GM12873 (cell line): ENCODE data around the gene LUZP2.

Experiments
- TF ChIP-seq, protein P1 (sequence below): IDR thresholded peaks from 2 replicates; pipeline ENCODE4 v1.5.1; 2012; ENCODE audit warnings: low read depth, mild to moderate bottlenecking, moderate library complexity, low read length, control low read depth; ENCODE audit not compliant: insufficient read depth; ENCODE audit errors: missing control alignments

The LUZP2 gene

DNA sequence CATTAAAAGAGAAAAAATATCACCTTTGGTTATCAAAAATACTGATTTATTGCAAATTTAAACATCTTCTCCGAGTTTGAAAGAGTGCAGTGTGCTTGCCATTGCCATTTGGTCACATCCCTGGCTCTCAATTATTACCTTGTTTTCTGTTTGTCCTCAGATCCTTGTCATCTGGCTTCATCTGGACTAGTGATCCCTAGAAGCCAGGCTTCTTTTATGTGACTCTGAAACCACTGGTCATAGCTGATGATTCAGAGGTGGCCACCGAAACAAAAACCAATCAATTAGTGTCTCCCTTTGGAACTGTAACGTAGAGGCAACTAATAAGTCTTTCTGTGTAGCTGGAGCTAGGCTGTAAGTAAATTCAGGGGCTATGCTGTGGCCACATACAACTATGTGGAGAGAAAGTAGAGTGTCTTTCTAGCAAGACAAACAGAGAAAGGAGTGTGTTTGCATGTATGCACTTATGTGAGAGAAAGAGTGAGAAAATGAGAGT is 237.9 kb downstream of the LUZP2 start:
- TF ChIP-seq, protein P1, sequence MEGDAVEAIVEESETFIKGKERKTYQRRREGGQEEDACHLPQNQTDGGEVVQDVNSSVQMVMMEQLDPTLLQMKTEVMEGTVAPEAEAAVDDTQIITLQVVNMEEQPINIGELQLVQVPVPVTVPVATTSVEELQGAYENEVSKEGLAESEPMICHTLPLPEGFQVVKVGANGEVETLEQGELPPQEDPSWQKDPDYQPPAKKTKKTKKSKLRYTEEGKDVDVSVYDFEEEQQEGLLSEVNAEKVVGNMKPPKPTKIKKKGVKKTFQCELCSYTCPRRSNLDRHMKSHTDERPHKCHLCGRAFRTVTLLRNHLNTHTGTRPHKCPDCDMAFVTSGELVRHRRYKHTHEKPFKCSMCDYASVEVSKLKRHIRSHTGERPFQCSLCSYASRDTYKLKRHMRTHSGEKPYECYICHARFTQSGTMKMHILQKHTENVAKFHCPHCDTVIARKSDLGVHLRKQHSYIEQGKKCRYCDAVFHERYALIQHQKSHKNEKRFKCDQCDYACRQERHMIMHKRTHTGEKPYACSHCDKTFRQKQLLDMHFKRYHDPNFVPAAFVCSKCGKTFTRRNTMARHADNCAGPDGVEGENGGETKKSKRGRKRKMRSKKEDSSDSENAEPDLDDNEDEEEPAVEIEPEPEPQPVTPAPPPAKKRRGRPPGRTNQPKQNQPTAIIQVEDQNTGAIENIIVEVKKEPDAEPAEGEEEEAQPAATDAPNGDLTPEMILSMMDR, result no peak

DNA sequence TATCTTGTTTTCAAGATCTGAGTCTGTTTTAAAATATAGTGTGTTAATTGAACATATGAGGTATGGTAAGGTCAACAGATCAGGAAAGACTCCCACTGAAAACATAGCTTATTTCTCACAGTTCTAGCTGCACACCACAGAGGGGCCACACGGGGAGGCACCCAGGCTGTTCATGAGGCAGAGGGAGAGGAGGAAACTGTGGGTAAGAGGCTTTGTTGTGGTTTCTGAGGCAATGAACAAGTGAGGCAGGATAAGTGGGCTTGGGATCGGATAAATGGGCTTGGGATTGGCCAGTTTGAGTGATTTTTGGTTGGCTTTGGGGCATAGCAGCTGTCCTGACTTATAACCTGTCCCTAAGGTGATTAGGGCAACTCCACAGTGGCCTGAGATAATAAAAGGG is 242.1 kb downstream of the LUZP2 start:
- TF ChIP-seq, protein P1, result no peak

DNA sequence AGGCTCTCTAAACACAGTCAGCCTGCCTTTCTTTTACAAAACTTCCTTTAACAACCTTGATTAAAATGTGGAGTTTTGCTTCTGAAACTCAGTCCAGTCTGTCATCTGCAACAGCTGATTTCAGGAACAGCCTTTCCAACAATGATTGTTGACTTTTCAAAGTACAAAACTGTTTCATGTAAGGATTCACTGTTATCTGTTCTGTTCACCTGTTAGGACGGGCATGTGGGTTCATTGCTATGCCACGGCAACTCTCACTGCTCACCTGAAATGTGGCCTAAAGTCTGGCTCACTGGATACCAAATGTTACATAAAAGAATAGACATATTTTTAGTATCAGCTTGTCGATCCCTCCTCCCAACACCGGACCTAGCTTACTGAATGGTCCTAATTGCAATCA is 242.8 kb downstream of the LUZP2 start:
- TF ChIP-seq, protein P1, result no peak

DNA sequence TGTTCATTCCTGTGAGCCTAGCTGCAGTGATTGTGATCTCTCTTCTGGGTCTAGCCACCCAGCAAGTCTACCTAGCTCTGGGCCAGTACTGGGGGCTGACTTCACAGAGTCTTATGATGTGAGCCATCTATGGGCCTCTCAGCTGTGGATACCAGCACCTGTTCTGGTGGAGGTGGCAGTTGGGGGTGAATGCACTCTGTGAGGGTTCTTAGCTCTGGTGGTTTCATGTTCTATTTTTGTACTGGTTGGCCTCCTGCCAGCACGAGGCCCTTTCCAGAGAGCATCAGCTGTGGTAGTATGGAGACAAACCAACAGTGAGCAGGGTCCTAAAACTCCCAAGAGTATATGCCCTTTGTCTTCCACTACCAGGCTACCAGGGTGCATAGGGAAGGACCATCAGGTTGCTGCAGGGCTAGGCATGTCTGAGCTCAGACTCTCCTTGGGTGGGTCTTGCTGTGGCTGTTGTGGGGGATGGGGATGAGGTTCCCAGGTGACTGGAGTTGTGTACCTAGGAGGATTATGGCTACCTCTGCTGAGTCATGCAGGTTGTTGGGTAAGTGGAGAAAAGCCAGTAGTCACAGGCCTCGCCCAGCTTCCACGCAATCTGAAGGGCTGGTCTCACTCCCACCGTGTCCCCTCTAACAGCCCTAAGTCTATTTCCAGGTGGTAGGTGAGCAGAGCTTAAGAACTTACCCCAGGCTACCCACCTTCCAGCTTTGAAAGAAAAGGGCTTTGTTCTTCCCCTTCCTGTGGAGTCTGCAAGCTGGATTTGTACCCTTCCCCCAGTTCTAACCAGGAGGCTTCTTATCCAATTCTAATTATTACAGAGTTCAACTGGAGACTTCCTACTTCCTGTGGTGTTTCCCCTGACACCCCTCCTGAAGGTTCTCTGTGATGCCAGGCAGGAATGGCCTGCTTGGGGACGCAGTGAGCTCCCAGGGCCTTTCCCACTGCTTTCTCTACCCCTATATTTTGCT is 250.7 kb downstream of the LUZP2 start:
- TF ChIP-seq, protein P1, result no peak

DNA sequence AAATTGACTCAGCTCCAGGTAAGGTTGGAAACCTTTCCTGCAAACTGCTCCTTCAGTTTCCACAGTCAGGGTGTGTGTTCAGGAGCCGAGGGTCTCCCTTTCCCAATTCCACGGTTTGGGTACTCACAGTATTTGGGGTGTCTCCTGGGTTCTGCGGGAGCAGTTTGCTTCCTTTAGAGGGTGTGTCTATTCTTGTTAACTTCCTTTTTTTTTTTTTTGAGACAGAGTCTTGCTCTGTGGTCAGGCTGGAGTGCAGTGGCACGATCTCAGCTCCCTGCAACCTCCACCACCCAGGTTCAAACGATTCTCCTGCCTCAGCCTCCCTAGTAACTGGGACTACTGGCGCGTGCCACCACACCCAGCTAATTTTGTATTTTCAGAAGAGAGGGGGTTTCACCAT is 251.4 kb downstream of the LUZP2 start:
- TF ChIP-seq, protein P1, result no peak

DNA sequence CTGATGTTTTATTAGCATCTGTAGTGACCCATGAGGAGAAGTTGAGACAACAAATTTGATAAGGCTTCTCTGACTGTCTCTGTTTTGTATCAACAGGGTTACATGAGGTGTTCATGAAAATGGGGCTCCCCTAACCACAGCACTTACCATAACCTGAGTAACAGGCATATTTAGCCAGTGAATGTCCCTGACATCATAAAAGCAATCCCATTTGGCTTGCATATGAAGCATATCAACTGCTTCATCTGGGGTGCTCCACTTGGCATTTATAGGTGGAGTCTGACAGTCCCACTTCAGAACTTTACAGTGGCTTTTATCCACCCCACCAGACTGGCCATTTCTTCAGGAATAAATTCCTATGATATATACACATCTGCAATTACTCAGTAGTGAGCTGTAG is 257.6 kb downstream of the LUZP2 start:
- TF ChIP-seq, protein P1, result no peak

DNA sequence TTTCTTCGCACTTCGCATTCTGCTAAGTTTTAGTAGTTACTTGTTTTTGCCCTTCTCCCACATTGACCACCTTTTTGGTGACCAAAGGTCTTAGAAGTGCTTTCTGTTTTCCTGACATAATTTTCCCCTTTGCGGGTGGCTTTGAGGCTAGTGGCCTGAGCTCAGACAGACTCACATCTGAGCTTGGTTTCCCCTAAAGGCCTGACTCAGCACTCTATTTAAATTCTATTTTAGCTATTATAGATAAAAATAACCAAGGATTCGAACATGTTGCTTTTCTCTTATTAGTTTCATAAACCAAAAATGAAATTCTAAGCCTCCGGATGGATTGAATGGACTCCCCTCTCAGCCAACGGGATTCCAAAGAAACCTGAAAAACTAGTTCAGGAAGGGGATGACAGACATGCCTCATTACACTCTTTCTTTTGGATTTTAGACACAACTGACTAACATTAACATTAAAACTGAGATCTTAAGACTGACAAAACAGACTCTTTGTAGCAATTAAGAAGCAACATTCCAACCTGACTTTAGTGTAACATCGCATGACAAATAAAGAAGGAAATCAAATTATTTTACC is 258.5 kb downstream of the LUZP2 start:
- TF ChIP-seq, protein P1, result no peak
